ENCODE measurements around the gene GFY. TPM values are rescaled to one million over a fixed set of nuclear protein-coding genes. Genes with fewer than 3 reads are reported as not detected.
A peak's percentile ranks its signal among the peaks of the same experiment; 100 is the strongest.

GFY gene
- total and polyA plus RNA-seq, 10 of the 15 experiments (the other 5 are each of a cell fraction or from before 2014, with no cell fraction given): 0.05 TPM; not detected in 9

DNA sequence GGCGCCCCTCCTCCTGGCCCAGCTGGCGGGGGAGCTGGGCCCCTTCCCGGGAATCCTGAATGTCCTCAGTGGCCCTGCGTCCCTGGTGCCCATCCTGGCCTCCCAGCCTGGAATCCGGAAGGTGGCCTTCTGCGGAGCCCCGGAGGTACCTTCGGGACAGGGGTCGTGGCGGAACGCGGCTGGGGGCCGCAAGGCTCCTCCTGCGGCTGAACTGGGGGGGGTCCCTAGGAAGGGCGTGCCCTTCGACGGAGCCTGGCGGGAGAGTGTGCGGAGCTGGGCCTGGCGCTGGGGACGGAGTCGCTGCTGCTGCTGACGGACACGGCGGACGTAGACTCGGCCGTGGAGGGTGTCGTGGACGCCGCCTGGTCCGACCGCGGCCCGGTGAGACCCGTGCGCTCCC, 36.5 kb downstream of the GFY start:
- ATAC-seq: no peak
- in situ Hi-C loops (cut with MboI): no loop called here
- 98% methylated on average over 19 of the region's 37 CpGs for WGBS (ENCODE audit: insufficient coverage, insufficient replicate concordance, low lambda C conversion rate, missing lambda C conversion rate)
- RAD21 ChIA-PET (ENCODE audit: unreplicated experiment): no interaction called here
- POLR2A ChIA-PET: no interaction called here
- Histone ChIP-seq H3K36me3 (ENCODE audit: control insufficient read depth in 2 of 2, insufficient read depth in 2 of 2, low read length in 1 of 2) (peaks cover 2 to 5% of the 10 kb centered on the region in 2 experiments), H3K4me3 (no peak overlapping the region), H3K79me2 (ENCODE audit: control insufficient read depth, insufficient read depth, low read length) (peaks cover 2% of the 10 kb centered on the region; the same call in 1 of the 2 replicates), H3K9me3 (replicated peaks; ENCODE audit: control insufficient read depth, insufficient read depth, low read length) (no peaks in the 10 kb centered on the region), H3K4me2 (ENCODE audit: control insufficient read depth, insufficient read depth) (no peak overlapping the region), H2AFZ (ENCODE audit: control insufficient read depth, low read depth, low read length) (no peak overlapping the region), H4K20me1 (ENCODE audit: control insufficient read depth, insufficient read depth) (no peaks in the 10 kb centered on the region), H3K27me3 (replicated peaks in 1 of 2; ENCODE audit: control insufficient read depth in 2 of 2, insufficient read depth in 2 of 2, low read length in 1 of 2) (no peaks in the 10 kb centered on the region), H3K9ac (ENCODE audit: control insufficient read depth, insufficient read depth, low read length) (no peak overlapping the region), H3K27ac (ENCODE audit: control insufficient read depth, insufficient read depth) (no peak overlapping the region), H3K4me1 (ENCODE audit: control insufficient read depth, insufficient read depth, low read length) (peaks cover 18% of the 10 kb centered on the region)
- SMC1A ChIA-PET (ENCODE audit: uncharacterized antibody, unreplicated experiment): no interaction called here
- FAIRE-seq: no peak
- CTCF ChIA-PET: no interaction called here
- no peak for DNase-seq (ENCODE audit: low read depth, low spot score)
- TF ChIP-seq CHD1 (IDR thresholded peaks at IDR 0.05; ENCODE audit: low read depth, low read length) (no peak), KDM1A (IDR thresholded peaks at IDR 0.05; ENCODE audit: borderline replicate concordance) (no peak), PKNOX1 (IDR thresholded peaks at IDR 0.05) (no peak)
- TF ChIP-seq, protein P1, sequence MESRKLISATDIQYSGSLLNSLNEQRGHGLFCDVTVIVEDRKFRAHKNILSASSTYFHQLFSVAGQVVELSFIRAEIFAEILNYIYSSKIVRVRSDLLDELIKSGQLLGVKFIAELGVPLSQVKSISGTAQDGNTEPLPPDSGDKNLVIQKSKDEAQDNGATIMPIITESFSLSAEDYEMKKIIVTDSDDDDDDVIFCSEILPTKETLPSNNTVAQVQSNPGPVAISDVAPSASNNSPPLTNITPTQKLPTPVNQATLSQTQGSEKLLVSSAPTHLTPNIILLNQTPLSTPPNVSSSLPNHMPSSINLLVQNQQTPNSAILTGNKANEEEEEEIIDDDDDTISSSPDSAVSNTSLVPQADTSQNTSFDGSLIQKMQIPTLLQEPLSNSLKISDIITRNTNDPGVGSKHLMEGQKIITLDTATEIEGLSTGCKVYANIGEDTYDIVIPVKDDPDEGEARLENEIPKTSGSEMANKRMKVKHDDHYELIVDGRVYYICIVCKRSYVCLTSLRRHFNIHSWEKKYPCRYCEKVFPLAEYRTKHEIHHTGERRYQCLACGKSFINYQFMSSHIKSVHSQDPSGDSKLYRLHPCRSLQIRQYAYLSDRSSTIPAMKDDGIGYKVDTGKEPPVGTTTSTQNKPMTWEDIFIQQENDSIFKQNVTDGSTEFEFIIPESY (IDR thresholded peaks at IDR 0.05): 0 out of 2 replicates have a peak, but pooled peaks have one; percentile 36
- intact Hi-C loops (cut with micrococcal nuclease; ENCODE audit: unreplicated experiment): no loop called here
- no TSS peak for BruUV-seq (replicated peaks)

DNA sequence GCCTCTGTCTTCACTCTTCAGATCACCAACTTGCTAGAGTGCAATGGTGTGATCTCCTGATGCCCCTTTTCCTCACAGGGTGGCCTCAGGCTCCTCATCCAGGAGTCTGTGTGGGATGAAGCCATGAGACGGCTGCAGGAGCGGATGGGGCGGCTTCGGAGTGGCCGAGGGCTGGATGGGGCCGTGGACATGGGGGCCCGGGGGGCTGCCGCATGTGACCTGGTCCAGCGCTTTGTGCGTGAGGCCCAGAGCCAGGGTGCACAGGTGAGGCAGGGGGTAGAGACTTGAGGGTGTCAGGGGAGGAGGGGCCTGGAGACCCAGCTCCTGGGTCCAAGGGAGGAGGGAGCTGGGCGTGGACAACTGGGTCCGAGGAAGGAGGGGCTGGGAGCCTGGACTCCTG, 37.3 kb downstream of the GFY start:
- H2AFZ ChIP-seq (ENCODE audit: control insufficient read depth, low read depth, low read length): no peak overlapping the region
- DNase-seq (ENCODE audit: low read depth, low spot score) (no peak), ATAC-seq (no peak), FAIRE-seq (no peak)
- WGBS (ENCODE audit: insufficient coverage, insufficient replicate concordance, low lambda C conversion rate, missing lambda C conversion rate): 95% methylated on average over 11 of the region's 12 CpGs
- in situ Hi-C loops (cut with MboI) (no loop called here), intact Hi-C loops (cut with micrococcal nuclease; ENCODE audit: unreplicated experiment) (no loop called here)
- SMC1A ChIA-PET (ENCODE audit: uncharacterized antibody, unreplicated experiment): no interaction called here
- POLR2A ChIA-PET: no interaction called here
- H4K20me1 ChIP-seq (ENCODE audit: control insufficient read depth, insufficient read depth): no peaks in the 10 kb centered on the region
- H3K36me3 ChIP-seq (ENCODE audit: control insufficient read depth in 2 of 2, insufficient read depth in 2 of 2, low read length in 1 of 2): peaks cover 2 to 5% of the 10 kb centered on the region in 2 experiments
- no peak overlapping the region for H3K4me3 ChIP-seq
- TF ChIP-seq EZH2 (IDR thresholded peaks at IDR 0.05; ENCODE audit: borderline replicate concordance, control insufficient read depth, low read depth, low read length): no peak
- H3K4me2 ChIP-seq (ENCODE audit: control insufficient read depth, insufficient read depth): no peak overlapping the region
- no peaks in the 10 kb centered on the region for H3K27me3 ChIP-seq (replicated peaks in 1 of 2; ENCODE audit: control insufficient read depth in 2 of 2, insufficient read depth in 2 of 2, low read length in 1 of 2)
- H3K9me3 ChIP-seq (replicated peaks; ENCODE audit: control insufficient read depth, insufficient read depth, low read length): no peaks in the 10 kb centered on the region
- no TSS peak for BruUV-seq (replicated peaks)
- H3K4me1 ChIP-seq (ENCODE audit: control insufficient read depth, insufficient read depth, low read length): peaks cover 17% of the 10 kb centered on the region
- RAD21 ChIA-PET (ENCODE audit: unreplicated experiment): no interaction called here
- no peak overlapping the region for H3K27ac ChIP-seq (ENCODE audit: control insufficient read depth, insufficient read depth)
- H3K9ac ChIP-seq (ENCODE audit: control insufficient read depth, insufficient read depth, low read length): no peak overlapping the region
- H3K79me2 ChIP-seq (ENCODE audit: control insufficient read depth, insufficient read depth, low read length): peaks cover 2% of the 10 kb centered on the region; the same call in 1 of the 2 replicates
- CTCF ChIA-PET: no interaction called here

All from GM12878 (cell line).